NB4 (cell line): ENCODE results near the gene PALD1.
A peak's percentile ranks its signal among the peaks of the same experiment; 100 is the strongest.

Experiments
- DNase-seq: peaks from one replicate; pipeline ENCODE4 v3.0.0; 2010; ENCODE audit warnings: low read depth
- H3K4me3 ChIP-seq: one replicate; pipeline ENCODE4 v1.5.1; 2011; ENCODE audit warnings: mild to moderate bottlenecking, low read depth, low read length, moderate library complexity
- MAX ChIP-seq: IDR thresholded peaks from 2 replicates; pipeline ENCODE4 v1.6.1; 2011; ENCODE audit warnings: low read depth, low read length
- MYC ChIP-seq: IDR thresholded peaks from 2 replicates; pipeline ENCODE4 v1.6.1; 2011; ENCODE audit warnings: low read depth, low read length
- POLR2A ChIP-seq: IDR thresholded peaks from 2 replicates; pipeline ENCODE4 v1.6.1; 2011; ENCODE audit warnings: mild to moderate bottlenecking; ENCODE audit not compliant: insufficient read length; ENCODE audit errors: extremely low read depth
- TF ChIP-seq, protein P1 (sequence below): IDR thresholded peaks from one replicate; pipeline ENCODE4 v1.5.1; 2012; ENCODE audit warnings: low read depth, low read length

PALD1 gene

GRCh38 chr10:70540789-70541360 is 62.3 kb downstream of the PALD1 start:
- DNase-seq: no peak
- no peak for TF ChIP-seq MYC
- no peak for TF ChIP-seq MAX
- TF ChIP-seq POLR2A: no peak
- TF ChIP-seq, protein P1, sequence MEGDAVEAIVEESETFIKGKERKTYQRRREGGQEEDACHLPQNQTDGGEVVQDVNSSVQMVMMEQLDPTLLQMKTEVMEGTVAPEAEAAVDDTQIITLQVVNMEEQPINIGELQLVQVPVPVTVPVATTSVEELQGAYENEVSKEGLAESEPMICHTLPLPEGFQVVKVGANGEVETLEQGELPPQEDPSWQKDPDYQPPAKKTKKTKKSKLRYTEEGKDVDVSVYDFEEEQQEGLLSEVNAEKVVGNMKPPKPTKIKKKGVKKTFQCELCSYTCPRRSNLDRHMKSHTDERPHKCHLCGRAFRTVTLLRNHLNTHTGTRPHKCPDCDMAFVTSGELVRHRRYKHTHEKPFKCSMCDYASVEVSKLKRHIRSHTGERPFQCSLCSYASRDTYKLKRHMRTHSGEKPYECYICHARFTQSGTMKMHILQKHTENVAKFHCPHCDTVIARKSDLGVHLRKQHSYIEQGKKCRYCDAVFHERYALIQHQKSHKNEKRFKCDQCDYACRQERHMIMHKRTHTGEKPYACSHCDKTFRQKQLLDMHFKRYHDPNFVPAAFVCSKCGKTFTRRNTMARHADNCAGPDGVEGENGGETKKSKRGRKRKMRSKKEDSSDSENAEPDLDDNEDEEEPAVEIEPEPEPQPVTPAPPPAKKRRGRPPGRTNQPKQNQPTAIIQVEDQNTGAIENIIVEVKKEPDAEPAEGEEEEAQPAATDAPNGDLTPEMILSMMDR: no peak

DNA sequence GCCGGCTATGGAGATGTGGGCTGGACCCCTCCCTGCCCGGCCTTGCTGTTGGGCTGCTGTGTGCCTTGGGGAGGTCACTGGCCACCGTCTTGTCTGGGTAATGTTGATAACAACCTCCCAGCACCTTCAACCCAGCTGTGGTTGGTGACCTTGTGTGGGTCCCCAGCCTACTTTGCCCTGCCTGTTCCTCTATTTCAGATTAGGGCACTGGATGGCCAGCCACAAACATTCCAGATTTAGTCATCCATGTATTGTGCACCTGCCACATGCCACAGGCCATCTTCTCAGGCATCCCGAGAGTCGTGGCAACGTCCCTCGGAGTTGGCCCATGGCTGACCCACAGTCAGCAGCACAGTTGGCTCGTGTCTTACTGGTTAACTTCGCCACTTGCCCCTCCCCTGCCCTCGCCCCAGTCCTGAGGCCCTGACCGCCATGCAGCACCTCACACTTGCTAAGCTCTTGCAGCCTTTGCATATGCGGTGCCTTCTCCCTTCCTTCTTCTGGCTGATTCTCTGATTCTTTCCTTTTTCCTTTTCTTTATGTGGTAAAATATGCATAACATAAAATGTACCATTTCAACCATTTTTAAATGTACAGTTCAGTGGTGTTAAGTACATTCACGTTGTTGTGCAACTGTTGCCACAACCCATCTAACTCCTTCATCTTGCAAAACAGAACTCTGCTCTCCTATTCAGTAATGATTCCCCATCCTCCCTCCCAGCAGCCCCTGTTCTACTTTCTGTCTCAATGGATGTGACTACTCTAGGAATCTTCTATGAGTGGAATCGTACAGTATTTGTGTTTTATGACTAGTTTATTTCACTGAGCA is 63.4 kb downstream of the PALD1 start:
- peak; percentile 53 for DNase-seq
- TF ChIP-seq POLR2A (no peak), MAX (no peak), MYC (no peak)
- TF ChIP-seq, protein P1: no peak
- no peak overlapping the region for H3K4me3 ChIP-seq

More at GRCh38 chr10:70540789-70541360, 62.3 kb downstream of the PALD1 start:
- no peak overlapping the region for H3K4me3 ChIP-seq

DNA sequence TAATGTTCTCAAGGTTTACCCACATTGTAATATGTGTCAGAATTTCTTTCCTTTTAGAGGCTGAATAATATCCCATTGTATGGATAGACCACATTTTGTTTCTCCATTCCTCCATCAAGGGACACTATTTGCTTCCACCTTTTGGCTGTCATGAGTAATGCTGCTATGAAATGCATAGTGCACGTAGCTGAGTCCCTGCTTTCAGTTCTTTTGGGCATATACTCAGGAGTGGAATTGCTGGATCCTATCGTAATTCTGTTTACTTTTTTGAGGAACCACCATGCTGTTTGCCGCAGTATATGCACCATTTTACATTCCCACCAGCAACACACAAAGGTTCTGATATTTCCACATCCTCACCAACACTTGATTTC is 64.0 kb downstream of the PALD1 start:
- H3K4me3 ChIP-seq: no peak overlapping the region
- TF ChIP-seq MYC (no peak), MAX (no peak), POLR2A (no peak)
- TF ChIP-seq, protein P1: no peak
- no peak for DNase-seq

GRCh38 chr10:70543911-70544310 is 65.3 kb downstream of the PALD1 start:
- DNase-seq: no peak
- TF ChIP-seq, protein P1: no peak
- TF ChIP-seq MYC (no peak), MAX (no peak), POLR2A (no peak)
- no peak overlapping the region for H3K4me3 ChIP-seq

GRCh38 chr10:70544431-70545340 is 66.1 kb downstream of the PALD1 start:
- no peak overlapping the region for H3K4me3 ChIP-seq
- DNase-seq: no peak
- no peak for TF ChIP-seq MAX
- no peak for TF ChIP-seq POLR2A
- TF ChIP-seq, protein P1: no peak
- TF ChIP-seq MYC: no peak
